Mucosa of descending colon (tissue), 3 donors: ENCODE measurements around the gene NUBP1. TPM values are rescaled to one million over a fixed set of nuclear protein-coding genes. Genes with fewer than 3 reads are reported as not detected.

Source experiments
- ATAC-seq: fragments of 200-7000 bp; cut with Tn5 transposase; one replicate; pipeline ENCODE4 v1.9.1; 2020; ENCODE audit warnings: mild to moderate bottlenecking, moderate library complexity
- DNase-seq, 3 donors: peaks; one replicate each; pipeline ENCODE4 v3.0.0-alpha.2; 2020
- H3K36me3 ChIP-seq: fragments of 200-600 bp; one replicate; pipeline ENCODE4 v1.8.0; 2021; ENCODE audit warnings: low read depth, mild to moderate bottlenecking
- H3K4me1 ChIP-seq: fragments of 200-600 bp; one replicate; pipeline ENCODE4 v1.8.0; 2021; ENCODE audit warnings: low read depth, mild to moderate bottlenecking
- H3K4me3 ChIP-seq: fragments of 200-600 bp; one replicate; pipeline ENCODE4 v1.8.0; 2021; ENCODE audit warnings: mild to moderate bottlenecking
- H3K9me3 ChIP-seq: fragments of 200-600 bp; one replicate; pipeline ENCODE4 v1.8.0; 2021; ENCODE audit warnings: mild to moderate bottlenecking
- CTCF ChIP-seq: fragments of 200-600 bp; IDR thresholded peaks from one replicate; pipeline ENCODE4 v1.8.0; 2022; ENCODE audit warnings: antibody characterized with exemption, mild to moderate bottlenecking
- intact Hi-C, 2 donors: fragments of 100-400 bp; cut with DNase I in 1 of 2; cut with micrococcal nuclease in 1 of 2; formaldehyde crosslinking; loops; one replicate each; pipeline versions ENCODE4 v1.11.0 to v1.11.1; 2022; cut with DNase I, micrococcal nuclease
- long read RNA-seq, 2 donors: library from polyadenylated mRNA; unstranded; transcript quantifications; one replicate each; pipeline ENCODE4 v2.0.0, GENCODE V29; 2019 to 2021
- total RNA-seq, 3 donors: library from RNA; stranded (reverse); fragmentation: NEBNext Ultra II Directional in 2 of 3; extraction: Animal tissue kit (Norgen Biotek cat#: 25700) in 2 of 3; gene quantifications; one replicate each; pipeline versions ENCODE4 v1.2.1 to v1.2.4, GENCODE V29; 2021 to 2023
- donor health status: DM: no; HTN: no; CAD: no; lungs with moderate emphysema.
- donor health status: DM: no; HTN: no; CAD: no.
- donor health status: DM: no; HTN: yes; CAD: no.

Gene NUBP1
- total RNA-seq = 10 to 100 TPM; 24.1 to 34.8 (median 24.6) TPM
- long read RNA-seq, donor 1, transcript NUBP1-201 (11 exons, 1,228 nt) = major isoform, 15 of 22 reads
- long read RNA-seq, donor 1, partial matches to known transcripts = 5 of 22 reads
- long read RNA-seq, donor 1, other reads (novel, unspliced or antisense) = 2 of 22 reads
- long read RNA-seq, donor 2, transcript NUBP1-201 (11 exons, 1,228 nt) = major isoform, 7 of 12 reads
- long read RNA-seq, donor 2, partial matches to known transcripts = 4 of 12 reads
- long read RNA-seq, donor 2, other reads (novel, unspliced or antisense) = 1 of 12 reads

- TF ChIP-seq CTCF = no peak
- Histone ChIP-seq H3K4me3 (peak within 1 kb of the TSS; percentile 25), H3K4me1 (peaks cover 4% of the 10 kb centered on the region), H3K36me3 (no peaks in the 10 kb centered on the region), H3K9me3 (no peaks in the 10 kb centered on the region)
- ATAC-seq (peak; percentile 98), DNase-seq (peak; percentile 100)
- intact Hi-C loops = loop anchor here in 1 of 2 donors (5.0 kb wide), 1 partner anchor 179 kb away; no protein-coding TSS in a partner anchor
These were observed at the start of gene NUBP1 for GRCh38 chr16:10743610-10744369. TSS of gene NUBP1 (plus strand) at chr16:10743842. CDS start at chr16:10743864, 22 bp downstream.

GRCh38 chr16:10693889-10694288 lies 49.8 kb upstream of the NUBP1 start:
- no peak for ATAC-seq
- Histone ChIP-seq H3K4me3 (no peak overlapping the region), H3K36me3 (no peaks in the 10 kb centered on the region), H3K4me1 (peaks cover 1% of the 10 kb centered on the region), H3K9me3 (no peaks in the 10 kb centered on the region)
- no peak for TF ChIP-seq CTCF
- no peak for DNase-seq
- intact Hi-C loops = no loop called here

- no peak overlapping the region for H3K4me3 ChIP-seq
- TF ChIP-seq CTCF = no peak
- H3K9me3 ChIP-seq = no peaks in the 10 kb centered on the region
- DNase-seq (no peak), ATAC-seq (no peak)
- no peaks in the 10 kb centered on the region for H3K36me3 ChIP-seq
- intact Hi-C loops = no loop called here
- no peaks in the 10 kb centered on the region for H3K4me1 ChIP-seq
These were observed 49.3 kb upstream of the NUBP1 start for GRCh38 chr16:10694306-10694705.

- H3K4me3 ChIP-seq = no peak within 1 kb of the TSS
- ATAC-seq (no peak), DNase-seq (no peak)
- intact Hi-C loops = no loop called here
- H3K36me3 ChIP-seq = no peaks in the 10 kb centered on the region
- no peaks in the 10 kb centered on the region for H3K9me3 ChIP-seq
- H3K4me1 ChIP-seq = no peaks in the 10 kb centered on the region
- no peak for TF ChIP-seq CTCF
These were observed 48.8 kb upstream of the NUBP1 start, which contains the start of gene TEKT5 for GRCh38 chr16:10694830-10695229. TSS of gene TEKT5 (minus strand) at chr16:10694930. CDS start at chr16:10694873, 57 bp downstream.

- DNase-seq (no peak), ATAC-seq (no peak)
- intact Hi-C loops = no loop called here
- no peaks in the 10 kb centered on the region for H3K9me3 ChIP-seq
- H3K4me3 ChIP-seq = no peak overlapping the region
- H3K4me1 ChIP-seq = no peaks in the 10 kb centered on the region
- H3K36me3 ChIP-seq = no peaks in the 10 kb centered on the region
- no peak for TF ChIP-seq CTCF
These were observed 43.9 kb upstream of the NUBP1 start for GRCh38 chr16:10699756-10700155.
